ENCODE results near the gene BTG1. TPM values are rescaled to one million over a fixed set of nuclear protein-coding genes. Genes with fewer than 3 reads are reported as not detected.

Gene BTG1
- total RNA-seq, 1 donor from 2014 or later: 96.5 TPM

DNA sequence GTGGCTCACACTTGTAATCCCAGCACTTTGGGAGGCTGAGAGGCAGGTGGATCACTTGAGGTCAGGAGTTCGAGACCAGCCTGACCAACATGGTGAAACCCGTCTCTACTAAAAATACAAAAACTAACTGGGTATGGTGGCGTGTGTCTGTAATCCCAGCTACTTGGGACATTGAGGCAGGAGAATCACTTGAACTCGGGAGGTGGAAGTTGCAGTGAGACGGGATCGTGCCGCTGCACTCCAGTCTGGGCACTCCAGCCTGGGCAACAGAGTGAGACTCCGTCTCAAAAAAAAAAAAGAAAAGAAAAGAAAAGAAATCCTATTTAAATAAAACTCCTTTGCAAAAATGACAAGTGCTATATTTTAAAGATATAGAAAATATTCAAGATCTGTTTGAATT, 10.1 kb downstream of the BTG1 start:
- intact Hi-C loops (cut with micrococcal nuclease): loop anchor here (1.0 to 5.0 kb wide), 2 partner anchors 9 to 358 kb away; no protein-coding TSS in a partner anchor

DNA sequence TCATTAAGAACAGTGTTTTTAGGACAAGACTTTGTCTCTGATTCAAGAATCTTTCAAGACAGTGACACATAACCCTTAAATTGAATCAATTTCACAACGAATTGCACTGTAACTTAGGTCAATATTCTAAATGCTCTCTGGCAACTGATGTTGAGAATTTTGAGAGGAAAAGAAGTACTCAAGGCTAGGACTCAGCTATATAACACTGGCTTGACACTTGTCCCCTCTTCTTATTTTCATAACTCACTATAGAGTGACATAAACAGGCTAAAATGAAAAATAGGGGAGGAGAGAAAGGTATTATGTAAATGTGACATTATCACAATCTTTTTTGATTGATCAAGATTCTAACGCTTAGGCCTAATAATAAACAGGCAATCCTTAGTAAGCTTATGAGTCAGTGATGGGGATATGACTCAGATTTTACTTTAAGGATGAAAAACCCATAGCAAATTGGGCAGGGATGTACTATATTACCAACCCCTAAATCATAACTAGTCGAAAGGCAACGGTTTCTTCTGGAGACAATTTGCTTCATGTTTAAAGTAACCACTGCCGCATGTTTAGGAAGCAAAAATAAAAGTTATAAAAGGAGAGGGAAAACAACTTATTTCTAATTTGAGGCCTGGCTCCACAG, 10.9 kb downstream of the BTG1 start:
- intact Hi-C loops (cut with micrococcal nuclease): loop anchor here (1.0 to 5.0 kb wide), 3 partner anchors 10 to 357 kb away; no protein-coding TSS in a partner anchor

DNA sequence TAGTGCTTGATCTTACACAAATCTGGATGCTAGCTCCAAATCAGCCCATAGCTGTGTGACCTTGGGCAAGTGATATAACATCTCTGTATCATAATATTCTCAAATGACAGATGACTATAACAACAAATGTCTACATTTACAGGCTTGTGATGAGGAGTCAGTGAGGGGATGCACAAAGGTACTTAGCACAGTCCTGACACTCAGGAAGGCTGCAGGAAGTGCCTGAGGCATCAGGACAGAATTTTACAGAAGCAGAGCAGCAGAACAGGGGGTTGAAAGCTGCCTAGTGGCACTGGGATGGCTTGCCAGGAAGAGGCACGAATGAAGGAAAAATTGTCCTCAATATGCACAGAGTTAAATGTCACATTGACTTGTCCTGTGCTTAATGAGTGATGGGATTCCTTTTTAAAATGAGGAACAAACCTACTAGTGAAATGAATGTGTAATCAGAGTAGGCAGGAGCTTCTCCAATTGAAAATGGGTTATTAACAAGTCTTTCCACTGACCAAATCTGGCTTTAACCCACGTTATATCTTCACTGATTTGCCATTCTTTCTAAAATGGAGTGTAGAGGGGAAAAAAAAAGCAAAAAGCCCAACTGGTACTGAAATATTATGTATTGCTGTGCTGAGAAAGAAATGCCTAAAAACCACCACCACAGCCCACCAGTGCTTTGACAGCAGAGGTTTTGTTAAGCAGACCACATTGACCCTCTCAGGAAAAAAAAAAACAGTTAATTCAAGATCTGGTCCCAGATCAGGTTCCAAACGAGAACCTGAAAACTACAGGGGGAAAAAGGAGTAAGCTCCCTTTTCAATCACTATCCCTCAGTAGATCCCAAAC, 11.6 kb downstream of the BTG1 start:
- intact Hi-C loops (cut with micrococcal nuclease): loop anchor here (2.0 to 5.0 kb wide), 3 partner anchors 19 to 99 kb away; no protein-coding TSS in a partner anchor

DNA sequence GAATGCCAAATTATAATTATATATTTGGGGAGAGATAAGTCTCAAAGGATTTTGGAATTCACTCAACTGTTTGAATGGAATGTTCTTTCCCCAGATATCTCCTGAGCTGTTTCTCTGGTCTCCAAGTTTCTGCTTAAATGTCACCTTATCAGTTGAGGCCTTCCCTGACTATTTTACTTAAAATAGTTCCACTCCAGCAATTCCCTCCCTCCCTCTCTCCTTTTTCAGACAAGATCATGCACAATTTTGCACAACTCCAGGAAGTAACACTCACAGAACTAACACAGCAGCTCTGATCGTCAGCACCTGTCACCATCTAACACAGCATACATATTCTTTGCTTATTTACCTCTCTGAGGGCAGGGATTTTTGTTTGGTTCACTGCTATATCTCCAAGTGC, 12.5 kb downstream of the BTG1 start:
- intact Hi-C loops (cut with micrococcal nuclease): loop anchor here (2.0 to 5.0 kb wide), 3 partner anchors 18 to 98 kb away; no protein-coding TSS in a partner anchor

DNA sequence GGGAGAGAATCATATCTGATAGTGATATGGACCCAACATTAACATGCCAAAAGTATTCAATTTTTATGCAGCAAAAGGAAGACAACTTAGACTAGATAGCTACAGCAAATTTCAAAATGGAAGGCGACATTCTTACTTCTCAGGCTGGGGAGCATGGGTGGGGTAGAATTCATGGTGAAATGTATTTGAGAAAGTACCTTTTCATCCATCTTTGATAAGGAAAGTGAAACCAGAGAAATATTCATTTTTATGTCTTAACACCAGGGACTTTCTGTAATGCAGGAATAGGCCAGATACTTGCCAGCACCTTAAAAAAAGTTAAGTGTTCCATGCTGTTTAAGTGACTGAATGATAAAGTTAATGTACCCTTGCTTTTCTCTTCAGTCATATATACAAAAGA, 13.4 kb downstream of the BTG1 start:
- intact Hi-C loops (cut with micrococcal nuclease): loop anchor here (2.0 to 5.0 kb wide), 3 partner anchors 17 to 97 kb away; no protein-coding TSS in a partner anchor

DNA sequence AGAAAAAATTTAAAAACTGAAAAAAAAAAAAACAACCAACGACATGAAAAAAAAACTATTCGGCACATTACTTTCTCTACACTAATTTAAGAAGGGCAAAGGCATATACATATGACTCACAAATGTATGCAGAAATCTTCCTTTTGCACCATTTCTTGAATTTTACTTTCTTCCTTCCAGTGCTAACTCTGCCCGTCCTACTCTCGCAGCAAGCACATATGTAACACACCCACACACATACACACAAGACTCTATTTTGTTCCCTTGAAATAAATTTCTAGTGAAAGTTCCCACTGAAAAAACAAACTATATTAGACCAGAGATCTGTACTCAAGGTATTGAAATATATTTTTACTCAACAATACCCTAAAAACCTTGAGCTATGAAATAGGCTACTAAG, 14.6 kb downstream of the BTG1 start:
- intact Hi-C loops (cut with micrococcal nuclease): loop anchor here (5.0 kb wide), 1 partner anchor 74 kb away; no protein-coding TSS in a partner anchor

DNA sequence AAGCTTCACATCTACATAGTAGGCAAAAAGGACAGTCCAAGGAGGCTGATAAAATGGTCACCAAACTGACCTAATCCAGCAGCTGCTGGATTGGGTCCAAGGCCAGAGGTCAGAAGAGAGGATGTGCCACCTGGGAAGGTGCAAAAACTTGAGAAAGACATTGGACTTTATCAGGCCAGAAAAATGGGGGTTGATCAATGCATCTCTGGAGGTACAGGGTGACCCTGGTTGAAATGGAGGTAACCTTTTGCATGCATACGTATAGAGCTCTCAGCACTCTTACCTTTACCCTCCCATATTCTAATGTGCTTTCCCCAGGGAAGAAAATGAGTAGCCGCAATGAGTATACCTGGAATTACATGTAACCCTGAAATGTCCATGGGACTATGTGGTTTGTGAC, 16.0 kb downstream of the BTG1 start:
- intact Hi-C loops (cut with micrococcal nuclease): loop anchor here (5.0 kb wide), 1 partner anchor 72 kb away; no protein-coding TSS in a partner anchor

DNA sequence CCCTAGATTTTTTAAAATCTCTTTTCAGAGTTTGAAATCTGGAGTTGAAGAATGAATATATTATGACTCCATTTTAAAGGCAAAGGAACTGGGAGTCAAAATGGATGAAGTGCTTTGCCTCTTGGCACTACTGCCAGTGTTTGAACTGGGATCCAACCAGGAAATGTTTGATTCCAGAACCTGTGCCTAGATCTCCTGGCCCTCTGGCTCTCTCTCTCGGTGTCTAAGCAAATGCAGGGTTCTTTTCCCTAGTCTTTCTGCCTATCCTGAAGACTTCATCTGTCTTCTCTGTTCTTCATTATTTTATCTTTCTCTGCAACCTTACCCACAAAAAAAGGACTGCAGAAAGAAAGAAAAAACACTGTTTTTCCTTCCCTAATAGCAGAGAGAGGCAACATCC, 17.0 kb downstream of the BTG1 start:
- intact Hi-C loops (cut with micrococcal nuclease): no loop called here

DNA sequence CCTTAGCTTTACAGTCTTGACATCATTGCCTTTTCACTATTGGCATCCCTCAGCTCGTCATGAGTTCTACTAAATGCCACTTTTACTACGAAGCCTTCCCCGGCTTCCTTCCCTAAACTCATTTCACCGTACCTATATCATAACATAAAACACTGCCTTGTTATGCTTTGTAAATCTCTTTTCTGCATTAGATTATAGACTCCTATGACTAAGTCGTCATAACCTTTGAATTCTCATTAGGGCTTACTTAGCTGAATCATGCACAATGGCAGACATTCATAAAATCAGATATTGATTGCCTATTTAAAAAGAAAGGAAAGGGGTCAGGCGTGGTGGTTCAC, 21.0 kb downstream of the BTG1 start:
- intact Hi-C loops (cut with micrococcal nuclease): no loop called here

DNA sequence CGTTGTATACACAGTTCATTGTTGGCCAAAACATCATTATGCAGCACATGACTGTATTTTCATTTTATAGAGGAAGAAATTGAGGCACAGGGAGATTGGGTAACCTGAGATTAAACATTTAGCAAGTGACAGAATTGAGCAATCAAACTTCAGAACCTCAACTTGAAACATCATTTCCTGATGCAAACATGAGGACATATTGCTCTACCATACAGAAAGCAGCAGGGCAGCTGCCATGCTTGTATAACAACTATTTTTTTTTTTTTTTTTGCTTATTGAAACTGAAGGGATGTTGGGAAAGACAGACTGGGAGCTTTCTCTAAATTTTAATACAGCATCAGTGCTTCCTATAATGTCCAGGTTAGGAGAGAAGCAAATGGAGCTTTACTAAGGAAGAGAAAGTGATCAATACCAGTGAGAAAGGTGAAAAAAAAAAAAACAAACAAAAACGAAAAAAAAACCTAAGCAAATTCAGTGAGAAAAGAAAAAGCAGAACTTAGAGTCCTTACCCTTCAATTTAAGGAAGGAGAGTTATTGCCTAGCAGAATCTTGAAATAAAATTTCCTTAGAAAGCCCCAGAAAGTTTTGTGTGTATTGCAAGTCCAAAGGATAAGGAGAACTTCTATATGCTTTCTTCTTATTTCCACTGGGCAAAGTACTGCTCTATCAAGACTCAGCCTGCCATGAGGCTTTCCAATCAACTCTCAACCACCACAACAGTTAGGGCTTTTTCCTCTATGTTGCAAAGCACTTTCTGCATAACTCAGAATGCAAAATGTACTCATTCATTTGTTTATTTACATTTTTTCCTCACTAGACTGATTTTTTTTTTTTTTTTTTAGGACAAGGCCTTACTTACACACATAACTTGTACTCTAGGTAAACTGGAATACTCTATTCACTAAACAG, 21.6 kb downstream of the BTG1 start:
- intact Hi-C loops (cut with micrococcal nuclease): no loop called here

DNA sequence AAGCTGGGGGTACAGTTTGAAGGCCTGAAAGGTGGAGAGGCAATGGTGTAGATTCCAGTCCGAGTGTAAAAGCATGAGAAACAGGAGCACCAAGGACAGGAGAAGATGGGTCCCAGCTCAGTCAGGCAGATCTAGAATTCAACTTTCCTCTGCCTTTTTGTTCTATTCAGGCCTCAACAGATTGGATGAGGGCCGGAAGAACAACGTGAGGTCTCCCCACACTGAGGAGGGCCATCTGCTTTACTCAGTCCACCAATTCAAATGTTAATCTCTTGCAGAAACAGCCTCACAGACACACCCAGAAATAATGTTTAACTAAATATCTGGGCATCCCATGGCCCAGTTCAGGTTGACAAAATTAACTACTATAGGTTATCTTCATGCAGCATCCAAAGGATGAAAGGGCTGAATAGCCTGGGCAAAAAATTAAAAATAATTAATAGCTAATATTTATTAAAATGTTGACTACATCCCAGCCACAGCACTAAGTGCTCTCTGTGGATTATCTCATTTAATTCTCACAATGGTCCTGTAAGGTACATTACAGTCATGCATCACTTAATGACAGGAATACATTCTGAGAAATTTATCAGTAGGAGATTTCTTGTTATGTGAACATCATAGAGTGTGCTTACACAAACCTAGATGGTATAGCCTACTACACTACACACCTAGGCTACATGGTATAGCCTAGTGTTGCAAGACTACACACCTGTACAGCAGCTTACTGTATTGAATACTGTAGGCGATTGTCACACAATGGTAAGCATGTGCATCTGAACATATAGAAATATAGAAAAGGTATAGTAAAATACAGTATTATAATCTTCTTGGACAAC, 22.5 kb downstream of the BTG1 start:
- intact Hi-C loops (cut with micrococcal nuclease): no loop called here

DNA sequence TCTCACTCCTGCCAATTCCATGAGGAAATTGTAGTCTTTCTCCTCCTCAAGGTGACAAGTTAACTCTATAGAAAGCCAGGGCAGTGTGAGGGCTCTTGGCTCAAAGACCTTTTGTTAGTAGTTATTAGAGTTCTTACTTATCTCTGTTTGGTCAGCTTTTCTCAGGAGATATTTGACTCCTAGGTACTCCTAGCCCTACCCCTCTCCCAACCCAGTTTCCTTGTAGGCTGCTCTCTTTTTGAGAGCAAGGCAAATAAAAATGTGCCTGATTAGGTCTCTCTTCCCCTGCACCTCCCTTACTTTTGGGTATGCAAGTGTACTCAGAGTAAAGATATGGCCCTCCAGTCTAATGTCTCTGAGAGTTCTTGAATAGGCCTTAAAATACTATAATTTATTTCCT, 23.8 kb downstream of the BTG1 start:
- intact Hi-C loops (cut with micrococcal nuclease): no loop called here

DNA sequence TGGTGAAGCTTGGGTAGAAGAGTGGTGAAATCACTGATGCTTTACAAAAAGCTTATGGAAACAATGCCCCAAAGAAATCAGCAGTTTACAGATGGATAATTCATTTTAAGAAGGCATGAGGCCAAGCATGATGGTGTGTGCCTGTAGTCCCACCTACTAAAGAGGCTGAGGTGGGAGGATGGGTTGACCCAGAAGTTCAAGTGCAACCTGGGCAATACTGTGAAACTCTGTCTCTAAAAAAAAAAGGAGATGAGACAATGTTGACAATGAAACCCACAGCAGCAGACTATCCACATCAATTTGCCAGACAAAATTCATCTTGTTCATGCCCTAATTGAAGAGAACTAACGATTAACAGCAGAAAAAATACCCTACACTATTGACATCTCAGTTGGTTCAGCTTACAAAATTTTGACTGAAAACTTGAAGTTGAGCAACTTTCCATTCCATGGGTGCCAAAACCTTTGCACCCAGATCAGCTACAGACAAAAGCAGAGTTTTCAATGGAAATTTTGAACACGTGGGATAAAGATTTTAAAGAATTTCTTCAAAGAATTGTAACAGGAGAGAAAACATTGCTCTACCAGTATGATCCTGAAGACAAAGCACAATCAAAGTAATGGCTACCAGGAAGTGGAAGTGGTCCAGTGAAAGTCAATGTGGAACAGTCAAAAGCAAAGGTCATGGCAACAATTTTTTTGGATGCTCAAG, 26.7 kb downstream of the BTG1 start:
- intact Hi-C loops (cut with micrococcal nuclease): loop anchor here (5.0 kb wide), 1 partner anchor 37 kb away; no protein-coding TSS in a partner anchor

DNA sequence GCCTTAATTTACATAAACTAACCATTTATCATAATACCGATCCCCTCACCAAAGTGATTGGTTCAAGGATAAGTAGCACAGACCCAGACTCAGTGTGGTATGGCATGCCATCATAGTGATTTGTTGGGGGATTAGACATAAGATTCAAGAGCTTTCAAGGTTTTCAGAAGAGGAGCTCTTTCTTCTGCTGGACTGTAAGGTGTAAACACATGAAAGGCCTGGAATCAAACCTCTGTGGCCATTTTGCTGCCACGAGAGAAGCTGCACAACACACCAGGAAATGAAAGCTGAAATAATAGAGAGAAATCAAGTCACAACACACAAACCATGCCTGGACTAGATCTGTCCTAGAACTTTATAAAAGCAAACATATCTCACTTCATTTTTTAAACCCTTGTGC, 30.8 kb downstream of the BTG1 start:
- intact Hi-C loops (cut with micrococcal nuclease): loop anchor here (2.0 to 5.0 kb wide), 2 partner anchors 18 to 33 kb away; no protein-coding TSS in a partner anchor

DNA sequence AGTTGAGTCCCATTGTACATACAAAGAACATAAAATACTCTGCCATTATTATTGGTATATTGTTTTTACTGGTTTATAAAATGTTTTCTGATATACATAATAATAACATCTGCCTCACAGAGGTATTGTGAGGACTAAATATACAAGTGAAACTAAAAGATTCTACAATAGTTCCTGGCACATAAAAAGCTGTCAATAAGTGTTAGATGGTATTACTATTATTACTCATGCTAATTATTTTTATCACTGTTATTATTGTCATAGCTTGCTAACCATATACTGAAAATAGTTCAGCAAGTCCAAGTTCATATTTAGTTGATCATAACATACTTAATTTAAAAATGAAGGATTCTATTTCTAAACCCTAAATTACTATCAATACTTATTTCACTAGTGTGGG, 34.4 kb downstream of the BTG1 start:
- intact Hi-C loops (cut with micrococcal nuclease): no loop called here

DNA sequence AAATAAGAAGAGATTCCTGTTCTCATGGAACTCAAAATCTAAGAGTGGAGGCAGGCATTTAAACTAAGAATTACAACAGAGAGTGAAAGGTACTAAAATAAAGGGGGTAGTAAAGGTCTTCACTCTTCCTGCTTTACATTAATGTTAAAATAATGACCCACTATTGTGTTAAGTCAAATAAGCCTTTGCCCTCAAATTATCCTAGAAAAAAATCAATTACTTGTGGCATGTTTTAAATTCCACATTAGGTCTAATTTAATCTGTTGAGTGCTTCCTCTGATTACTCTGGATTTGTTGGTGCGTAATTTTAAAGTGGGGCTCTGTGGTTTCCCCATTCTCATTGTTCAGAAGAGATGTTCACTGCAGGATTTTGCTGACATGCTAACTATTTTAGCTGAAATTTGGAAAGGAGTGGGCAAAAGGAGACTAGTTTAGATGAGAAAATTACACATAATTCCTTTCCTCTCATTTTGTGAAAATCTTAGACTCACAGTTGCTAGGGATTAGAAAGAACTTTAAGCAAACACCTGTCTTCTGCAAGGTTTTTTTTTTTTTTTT, 35.5 kb downstream of the BTG1 start:
- intact Hi-C loops (cut with micrococcal nuclease): no loop called here

DNA sequence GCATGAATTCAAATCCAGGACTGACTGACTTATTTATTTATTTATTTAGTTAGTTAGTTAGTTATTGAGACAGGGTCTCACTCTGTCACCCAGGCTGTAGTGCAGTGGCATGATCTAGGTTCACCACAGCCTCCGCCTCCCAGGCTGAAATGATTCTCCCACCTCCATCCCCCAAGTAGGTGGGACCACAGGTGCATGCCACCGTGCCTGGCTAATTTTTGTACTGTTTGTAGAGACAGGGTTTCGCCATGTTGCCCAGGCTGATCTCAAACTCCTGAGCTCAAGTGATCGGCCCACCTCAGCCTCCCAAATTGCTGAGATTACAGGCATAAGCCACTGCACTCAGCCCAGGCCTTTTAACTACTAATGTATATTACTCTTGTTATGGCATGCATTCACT, 36.0 kb downstream of the BTG1 start:
- intact Hi-C loops (cut with micrococcal nuclease): no loop called here

DNA sequence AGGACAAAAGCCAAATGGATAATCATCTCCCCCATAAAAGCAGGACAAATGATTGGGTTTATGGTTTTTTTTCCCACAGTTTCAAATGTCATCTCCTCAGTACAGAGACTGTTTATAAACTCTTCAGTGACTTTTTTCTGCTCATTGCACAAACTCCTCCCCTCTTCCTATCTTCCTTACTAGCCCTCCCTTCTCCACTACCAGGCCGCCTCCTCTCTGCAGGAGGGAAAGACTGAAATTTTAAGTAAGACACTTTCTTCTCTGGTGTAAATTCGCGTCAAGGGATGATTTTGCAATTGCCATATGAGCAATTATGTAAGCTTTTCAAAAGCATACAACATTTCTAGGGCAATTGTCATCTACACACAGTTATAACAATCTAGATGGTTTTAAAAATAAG, 37.0 kb downstream of the BTG1 start:
- intact Hi-C loops (cut with micrococcal nuclease): no loop called here

DNA sequence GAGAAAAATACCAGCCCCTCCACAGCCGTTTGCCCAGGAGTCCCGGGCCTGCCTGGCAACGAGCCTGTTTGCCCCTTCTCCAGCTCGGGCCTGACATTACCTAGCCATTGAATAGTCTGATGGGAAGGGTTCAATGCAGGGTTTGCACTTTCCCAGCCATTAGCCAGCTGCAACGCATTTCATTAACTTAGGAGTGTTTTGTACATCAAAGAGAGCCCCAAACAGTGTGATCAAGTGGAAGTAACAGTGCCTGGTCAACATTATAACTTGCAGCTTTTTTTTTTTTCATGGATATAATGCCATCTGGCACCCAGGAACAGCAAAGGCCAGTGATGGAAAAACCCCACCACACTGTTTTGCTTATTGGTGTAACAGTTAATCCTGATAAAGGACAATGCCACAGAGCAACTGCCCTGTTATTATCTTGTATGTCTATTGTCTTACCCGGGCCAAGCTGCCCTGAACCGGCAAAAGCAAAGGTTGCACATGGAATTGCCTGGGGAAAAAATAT, 38.0 kb downstream of the BTG1 start:
- intact Hi-C loops (cut with micrococcal nuclease): no loop called here

All from T-helper 2 cell treated with Interferon-gamma antibody and Interleukin-4, amounts not matched to agents 100 ng/mL and 5 ng/mL, for 36 hours (primary cell).